DND-41 (cell line): ENCODE measurements around the gene KDM5A.
"Not testable (repeated sequence)": the region's sequence is repeated elsewhere in the genome, so short reads cannot be mapped to it uniquely, and the experiment has no call there.

Experiments used
- ATAC-seq: fragments of 200-7000 bp; cut with Tn5 transposase; 3 replicates; pipeline ENCODE4 v1.9.1; 2021; ENCODE audit warnings: low read depth; ENCODE audit not compliant: insufficient read depth
- DNase-seq: peaks from one replicate; pipeline ENCODE4 v3.0.0-alpha.2; 2020
- H2AFZ ChIP-seq: 2 replicates; pipeline ENCODE4 v1.6.0; 2012; ENCODE audit warnings: low read depth, low read length
- H3K27ac ChIP-seq: 2 replicates; pipeline ENCODE4 v1.5.1; 2012; ENCODE audit warnings: low read length, inconsistent platforms
- H3K27me3 ChIP-seq: fragments of 200-600 bp; sonication (generic); 2 replicates; pipeline ENCODE4 v1.6.0; 2012; ENCODE audit warnings: low read length, mild to moderate bottlenecking, inconsistent platforms; ENCODE audit not compliant: insufficient read depth, poor library complexity
- H3K36me3 ChIP-seq: 2 replicates; pipeline ENCODE4 v1.5.1; 2012; ENCODE audit warnings: low read length, inconsistent platforms; ENCODE audit not compliant: insufficient read depth
- H3K4me1 ChIP-seq: 2 replicates; pipeline ENCODE4 v1.5.1; 2012; ENCODE audit warnings: mild to moderate bottlenecking, low read length; ENCODE audit not compliant: insufficient read depth
- H3K4me2 ChIP-seq: 2 replicates; pipeline ENCODE4 v1.6.0; 2012; ENCODE audit warnings: mild to moderate bottlenecking, moderate library complexity, low read length, inconsistent platforms; ENCODE audit not compliant: insufficient read depth
- H3K4me3 ChIP-seq, 2 experiments: fragments of 200-600 bp in 1 of 2; shearing (Covaris generic) in 1 of 2; 2 replicates each; pipeline ENCODE4 v1.5.1; 2012 to 2016; ENCODE audit warnings: inconsistent platforms in 2 of 2, low read length in 2 of 2, mild to moderate bottlenecking in 2 of 2, low read depth in 1 of 2, moderate library complexity in 1 of 2
- H3K79me2 ChIP-seq: 2 replicates; pipeline ENCODE4 v1.6.0; 2012; ENCODE audit warnings: low read length, inconsistent platforms; ENCODE audit not compliant: insufficient read depth
- H3K9ac ChIP-seq: 2 replicates; pipeline ENCODE4 v1.6.0; 2012; ENCODE audit warnings: low read depth, mild to moderate bottlenecking, inconsistent platforms, low read length, moderate library complexity
- H3K9me3 ChIP-seq: 2 replicates; pipeline ENCODE4 v1.5.1; 2012; ENCODE audit warnings: low read length, moderate library complexity, mild to moderate bottlenecking, inconsistent platforms; ENCODE audit not compliant: insufficient read depth, severe bottlenecking
- H4K20me1 ChIP-seq: 2 replicates; pipeline ENCODE4 v1.6.0; 2012; ENCODE audit warnings: low read length; ENCODE audit not compliant: insufficient read depth
- EZH2 ChIP-seq: IDR thresholded peaks from 3 replicates; pipeline ENCODE4 v1.6.1; 2012; ENCODE audit warnings: borderline replicate concordance, low read depth, mild to moderate bottlenecking, moderate library complexity, low read length, inconsistent platforms; ENCODE audit not compliant: severe bottlenecking
- TF ChIP-seq, protein P1 (sequence below): IDR thresholded peaks from 2 replicates; pipeline ENCODE4 v1.5.1; 2012; ENCODE audit warnings: borderline replicate concordance, low read length, moderate library complexity, mild to moderate bottlenecking; ENCODE audit not compliant: poor library complexity, severe bottlenecking; ENCODE audit errors: extremely low read depth

KDM5A gene

DNA sequence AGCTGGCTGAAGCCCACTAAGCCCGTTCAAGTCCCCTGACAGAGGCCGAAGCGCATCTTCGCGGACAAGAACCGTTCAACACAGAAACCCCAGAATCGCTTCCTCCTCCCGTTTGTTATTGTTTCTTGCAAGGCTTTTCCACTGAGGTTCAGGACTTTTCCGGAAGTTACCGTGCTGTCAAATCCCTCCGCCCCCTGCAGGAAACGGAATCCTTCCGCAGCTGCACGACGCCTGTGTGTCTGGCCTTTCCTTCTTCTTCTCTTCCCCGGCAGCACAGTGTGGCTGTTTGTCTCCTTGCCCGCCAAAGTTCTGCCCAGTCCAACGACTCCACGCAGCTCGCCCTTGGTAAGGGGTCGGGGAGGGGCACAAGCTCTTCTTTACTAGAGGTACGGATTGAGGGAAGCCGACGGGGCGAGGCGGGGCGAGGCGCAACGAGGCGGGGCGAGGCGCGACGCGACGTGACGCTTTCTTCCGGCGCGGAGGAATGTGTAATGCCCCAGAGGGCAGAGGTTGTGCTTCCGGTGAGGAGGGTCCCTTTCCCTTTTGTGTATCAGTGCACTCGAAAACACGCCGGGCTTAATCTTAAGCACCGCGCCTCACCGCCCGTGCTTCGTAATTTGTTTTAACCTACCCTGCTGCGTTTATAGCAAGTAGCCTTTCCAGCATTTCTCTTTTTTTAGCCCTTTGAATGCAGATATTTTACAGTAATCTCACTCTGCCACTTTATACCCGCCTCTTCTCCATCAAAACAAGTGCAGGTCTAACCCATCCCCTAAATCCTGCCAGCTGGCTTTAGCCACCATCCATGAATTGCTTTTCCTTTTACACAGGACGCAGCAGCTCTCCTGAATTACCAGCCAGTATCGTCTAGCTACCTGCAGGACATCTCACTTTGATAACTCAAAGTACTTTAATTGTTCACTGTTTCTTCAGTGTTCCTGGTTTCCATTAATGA is at the start of gene KDM5A:
Gene KDM5A (minus strand): TSS at position 179 of the 955 bp plus-strand sequence. CDS start 229 bp downstream, outside the sequence.
- Histone ChIP-seq H3K36me3 (peaks cover 14% of the 10 kb centered on the region), H3K9me3 (no peaks in the 10 kb centered on the region), H3K27me3 (no peaks in the 10 kb centered on the region), H4K20me1 (peaks cover 20% of the 10 kb centered on the region; the same call in 1 of the 2 replicates), H3K9ac (peak within 1 kb of the TSS; percentile 75), H3K27ac (peak within 1 kb of the TSS; percentile 96), H3K4me2 (peak within 1 kb of the TSS; percentile 91), H2AFZ (peak within 1 kb of the TSS; percentile 92), H3K4me1 (peaks cover 42% of the 10 kb centered on the region), H3K4me3 (peak within 1 kb of the TSS; percentile 51 to 78), H3K79me2 (peaks cover 52% of the 10 kb centered on the region)
- DNase-seq (peak; percentile 95), ATAC-seq (peak; percentile 91)
- TF ChIP-seq, protein P1, sequence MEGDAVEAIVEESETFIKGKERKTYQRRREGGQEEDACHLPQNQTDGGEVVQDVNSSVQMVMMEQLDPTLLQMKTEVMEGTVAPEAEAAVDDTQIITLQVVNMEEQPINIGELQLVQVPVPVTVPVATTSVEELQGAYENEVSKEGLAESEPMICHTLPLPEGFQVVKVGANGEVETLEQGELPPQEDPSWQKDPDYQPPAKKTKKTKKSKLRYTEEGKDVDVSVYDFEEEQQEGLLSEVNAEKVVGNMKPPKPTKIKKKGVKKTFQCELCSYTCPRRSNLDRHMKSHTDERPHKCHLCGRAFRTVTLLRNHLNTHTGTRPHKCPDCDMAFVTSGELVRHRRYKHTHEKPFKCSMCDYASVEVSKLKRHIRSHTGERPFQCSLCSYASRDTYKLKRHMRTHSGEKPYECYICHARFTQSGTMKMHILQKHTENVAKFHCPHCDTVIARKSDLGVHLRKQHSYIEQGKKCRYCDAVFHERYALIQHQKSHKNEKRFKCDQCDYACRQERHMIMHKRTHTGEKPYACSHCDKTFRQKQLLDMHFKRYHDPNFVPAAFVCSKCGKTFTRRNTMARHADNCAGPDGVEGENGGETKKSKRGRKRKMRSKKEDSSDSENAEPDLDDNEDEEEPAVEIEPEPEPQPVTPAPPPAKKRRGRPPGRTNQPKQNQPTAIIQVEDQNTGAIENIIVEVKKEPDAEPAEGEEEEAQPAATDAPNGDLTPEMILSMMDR, result no peak
- TF ChIP-seq EZH2, result no peak

DNA sequence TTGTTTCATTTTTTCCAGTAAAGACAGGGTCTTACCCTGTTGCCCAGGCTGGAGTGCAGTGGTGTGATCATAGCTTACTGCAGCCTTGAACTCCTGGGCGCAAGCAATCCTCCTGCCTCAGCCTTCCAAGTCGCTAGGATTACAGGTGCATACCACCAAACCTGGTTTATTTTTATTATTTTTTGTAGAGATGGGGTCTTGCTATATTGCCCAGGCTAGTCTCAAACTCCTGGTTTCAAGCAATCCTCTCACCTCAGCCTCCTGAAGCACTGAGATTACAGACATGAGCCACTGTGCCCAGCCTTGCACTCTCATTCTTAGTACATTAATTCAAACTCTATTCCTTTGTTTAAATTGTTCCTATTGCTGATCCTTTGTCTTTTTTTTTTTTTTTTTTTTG is 46.6 kb upstream of the KDM5A start:
- not testable (repeated sequence) for H3K27me3 ChIP-seq, DNase-seq, H3K4me3 ChIP-seq, H2AFZ ChIP-seq, H3K79me2 ChIP-seq, H4K20me1 ChIP-seq, H3K9me3 ChIP-seq, ATAC-seq, H3K27ac ChIP-seq, H3K9ac ChIP-seq, H3K4me2 ChIP-seq, H3K4me1 ChIP-seq
- peaks cover 84% of the 10 kb centered on the region for H3K36me3 ChIP-seq

DNA sequence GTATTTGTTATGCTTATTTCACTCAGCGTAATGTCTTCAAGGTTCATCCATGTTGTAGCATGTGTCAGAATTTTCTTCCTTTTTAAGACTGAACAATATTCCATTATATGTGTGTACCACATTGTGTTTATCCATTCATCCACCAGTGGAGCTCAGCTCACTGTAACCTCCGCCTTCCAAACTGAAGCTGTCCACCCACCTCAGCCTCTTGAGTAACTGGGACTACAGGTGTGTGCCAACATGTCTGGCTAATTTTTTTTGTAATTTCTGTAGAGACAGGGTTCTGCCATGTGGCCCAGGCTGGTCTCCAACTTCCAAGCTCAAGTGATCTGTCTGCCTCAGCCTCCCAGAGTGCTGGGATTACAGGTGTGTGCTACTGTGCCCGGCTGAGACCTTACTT is 33.4 kb upstream of the KDM5A start:
- H3K9me3 ChIP-seq, result no peaks in the 10 kb centered on the region
- H3K9ac ChIP-seq, result no peak overlapping the region
- H3K27me3 ChIP-seq, result no peaks in the 10 kb centered on the region
- no peak overlapping the region for H3K4me2 ChIP-seq
- H3K4me3 ChIP-seq, result no peak overlapping the region
- no peaks in the 10 kb centered on the region for H4K20me1 ChIP-seq
- H2AFZ ChIP-seq, result no peak overlapping the region
- no peak for DNase-seq
- no peak for TF ChIP-seq EZH2
- TF ChIP-seq, protein P1, result no peak
- no peaks in the 10 kb centered on the region for H3K4me1 ChIP-seq
- H3K27ac ChIP-seq, result no peak overlapping the region
- peaks cover 52% of the 10 kb centered on the region for H3K36me3 ChIP-seq
- ATAC-seq, result no peak
- no peaks in the 10 kb centered on the region for H3K79me2 ChIP-seq

DNA sequence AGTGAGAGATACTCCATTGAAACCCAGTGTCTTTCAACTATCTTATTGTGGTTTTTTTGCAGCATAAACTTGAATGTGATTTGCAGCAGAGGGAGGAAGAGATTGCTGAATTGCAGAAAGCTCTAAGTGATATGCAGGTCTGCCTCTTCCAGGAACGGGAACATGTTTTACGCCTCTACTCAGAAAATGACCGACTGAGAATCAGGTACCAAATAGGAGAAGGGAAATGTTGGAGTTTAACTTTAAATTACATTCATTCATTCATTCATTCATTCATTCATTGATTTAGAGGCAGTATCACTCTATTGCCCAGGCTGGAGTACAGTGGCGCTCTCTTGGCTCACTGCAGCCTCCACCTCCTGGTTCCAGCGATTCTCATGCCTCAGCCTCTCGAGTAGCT is 29.3 kb upstream of the KDM5A start:
- DNase-seq (no peak), ATAC-seq (no peak)
- Histone ChIP-seq H3K9me3 (no peaks in the 10 kb centered on the region), H3K4me3 (no peak overlapping the region), H3K9ac (no peak overlapping the region), H2AFZ (no peak overlapping the region), H3K36me3 (peaks cover 56% of the 10 kb centered on the region), H3K4me2 (no peak overlapping the region), H3K27me3 (no peaks in the 10 kb centered on the region), H3K27ac (no peak overlapping the region), H3K4me1 (no peaks in the 10 kb centered on the region), H4K20me1 (no peaks in the 10 kb centered on the region), H3K79me2 (no peaks in the 10 kb centered on the region)
- TF ChIP-seq, protein P1, result no peak
- no peak for TF ChIP-seq EZH2
